NCI-H446 treated with DMSO at 0.1 percent for 48 hours (cell line): ENCODE data around the gene LRCOL1.

Source experiments
- DNase-seq: peaks from one replicate; lab custom pipeline; 2025; lab: John Stamatoyannopoulos, UW

The LRCOL1 gene

DNA sequence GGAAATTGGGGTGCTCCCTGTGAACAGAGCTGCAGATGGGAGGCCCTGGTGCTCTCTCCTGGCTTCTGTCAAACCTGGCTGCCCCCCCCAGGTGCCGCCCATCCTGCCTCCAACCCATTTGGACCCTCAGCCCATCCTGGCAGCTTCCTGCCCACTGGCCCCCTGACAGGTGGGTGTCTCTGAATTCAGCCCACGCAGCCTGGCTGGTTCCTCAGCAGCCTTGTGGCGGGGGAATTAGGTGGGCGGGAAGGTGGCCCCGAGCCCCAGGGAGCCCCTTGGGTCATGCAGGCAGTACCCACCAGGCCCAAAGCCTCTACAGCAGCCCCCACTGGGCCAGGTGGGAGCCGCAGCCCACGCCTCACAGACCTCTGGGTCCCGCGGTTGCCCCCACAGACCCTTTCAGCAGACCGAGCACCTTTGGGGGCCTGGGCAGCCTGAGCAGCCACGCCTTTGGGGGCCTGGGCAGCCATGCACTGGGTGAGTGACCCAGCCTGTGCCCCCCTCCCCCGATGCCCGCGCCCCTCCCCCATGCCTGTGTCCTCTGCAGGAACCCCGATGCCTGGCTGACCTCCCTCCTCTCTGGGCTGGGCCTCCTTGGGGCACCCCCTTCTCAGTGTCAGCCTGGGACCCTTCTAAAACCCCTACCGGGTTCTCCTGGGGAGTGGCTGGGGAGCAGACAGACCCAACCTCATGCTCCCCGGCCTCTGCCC lies 28.9 kb downstream of the LRCOL1 start:
- DNase-seq, result no peak

DNA sequence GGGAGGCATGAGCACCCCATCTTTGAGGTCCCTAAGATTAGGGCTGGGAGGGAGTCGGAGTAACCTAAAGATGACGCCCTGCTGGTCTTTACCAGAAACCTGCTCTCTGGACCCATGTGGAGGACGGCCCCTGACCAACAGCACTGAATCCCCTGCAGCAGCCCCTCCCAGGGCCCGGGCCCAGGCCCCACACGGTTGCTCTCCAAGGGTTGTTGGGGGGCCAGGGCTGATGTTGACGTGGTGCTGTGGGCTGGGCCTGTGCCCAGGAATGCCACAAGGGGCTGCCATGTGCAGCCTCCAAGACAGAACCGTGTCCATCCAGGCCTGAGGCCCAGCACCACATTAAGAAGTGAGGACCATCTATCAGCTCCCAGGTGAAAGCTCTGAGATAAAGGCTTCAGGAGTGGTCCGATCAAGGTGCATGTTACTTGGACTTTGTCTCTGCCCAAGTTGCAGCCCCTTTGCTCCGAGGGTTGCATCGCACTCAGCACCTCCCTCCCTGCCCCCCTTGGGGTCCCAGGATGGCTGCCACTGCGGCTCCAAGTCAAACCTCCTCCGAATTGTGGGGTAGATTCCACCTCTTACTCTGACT lies 29.6 kb downstream of the LRCOL1 start:
- DNase-seq, result no peak

DNA sequence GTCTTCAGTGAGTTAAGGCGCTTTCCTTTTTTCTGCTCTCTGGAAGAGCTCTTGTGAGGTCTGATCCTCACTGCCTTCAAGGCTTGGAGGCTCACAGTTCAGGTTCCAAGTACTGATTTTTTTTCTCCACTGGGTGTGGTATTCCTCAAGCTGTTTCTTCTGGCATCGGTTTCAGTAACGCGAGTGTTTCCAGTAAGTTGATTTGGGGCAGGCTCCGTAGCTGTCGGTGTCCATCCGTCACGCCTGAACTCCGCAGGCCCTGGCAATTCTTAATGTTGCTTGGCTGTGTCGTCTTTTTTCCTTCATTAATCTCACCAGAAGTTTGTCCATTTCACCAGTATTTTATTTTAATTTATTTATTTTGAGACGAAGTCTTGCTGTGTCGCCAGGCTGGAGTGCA lies 30.6 kb downstream of the LRCOL1 start:
- no peak for DNase-seq

DNA sequence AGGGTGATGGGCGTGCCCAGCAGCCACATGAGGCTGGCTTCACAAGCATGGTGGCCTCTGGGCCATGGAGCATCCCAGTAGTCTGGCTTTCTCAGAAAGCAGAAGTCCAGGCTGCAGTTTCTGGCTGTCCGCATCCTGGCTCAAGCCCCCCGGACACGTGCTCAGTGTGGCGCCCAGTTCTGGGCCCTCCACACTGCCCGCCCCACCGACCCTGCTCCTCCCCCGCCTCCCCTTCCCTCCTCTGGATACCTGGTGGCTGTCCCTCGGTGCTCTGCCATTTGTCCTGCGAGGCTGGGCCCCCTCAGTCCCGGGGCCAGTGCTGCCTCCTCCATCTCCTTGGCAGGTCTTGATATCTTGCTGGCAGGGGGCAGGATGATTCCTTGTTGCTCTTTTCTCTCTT lies 31.6 kb downstream of the LRCOL1 start:
- no peak for DNase-seq

DNA sequence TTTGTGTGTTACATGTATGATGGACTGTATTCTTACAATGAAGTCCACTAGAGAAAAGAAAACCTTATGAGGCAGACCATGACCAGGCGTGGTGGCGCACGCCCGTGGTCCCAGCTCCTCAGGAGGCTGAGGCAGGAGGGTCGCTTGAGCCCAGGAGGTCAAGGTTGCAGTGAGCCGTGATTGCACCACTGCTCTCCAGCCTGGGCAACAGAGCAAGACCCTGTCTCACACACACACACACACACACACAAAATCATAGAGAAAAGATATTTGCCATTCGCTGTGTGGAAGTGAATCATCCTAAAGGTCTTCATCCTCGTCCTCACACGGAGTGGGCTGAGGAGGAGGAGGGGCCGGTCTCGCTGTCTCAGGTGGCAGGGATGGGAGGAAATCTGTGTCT lies 32.3 kb downstream of the LRCOL1 start:
- DNase-seq, result no peak

DNA sequence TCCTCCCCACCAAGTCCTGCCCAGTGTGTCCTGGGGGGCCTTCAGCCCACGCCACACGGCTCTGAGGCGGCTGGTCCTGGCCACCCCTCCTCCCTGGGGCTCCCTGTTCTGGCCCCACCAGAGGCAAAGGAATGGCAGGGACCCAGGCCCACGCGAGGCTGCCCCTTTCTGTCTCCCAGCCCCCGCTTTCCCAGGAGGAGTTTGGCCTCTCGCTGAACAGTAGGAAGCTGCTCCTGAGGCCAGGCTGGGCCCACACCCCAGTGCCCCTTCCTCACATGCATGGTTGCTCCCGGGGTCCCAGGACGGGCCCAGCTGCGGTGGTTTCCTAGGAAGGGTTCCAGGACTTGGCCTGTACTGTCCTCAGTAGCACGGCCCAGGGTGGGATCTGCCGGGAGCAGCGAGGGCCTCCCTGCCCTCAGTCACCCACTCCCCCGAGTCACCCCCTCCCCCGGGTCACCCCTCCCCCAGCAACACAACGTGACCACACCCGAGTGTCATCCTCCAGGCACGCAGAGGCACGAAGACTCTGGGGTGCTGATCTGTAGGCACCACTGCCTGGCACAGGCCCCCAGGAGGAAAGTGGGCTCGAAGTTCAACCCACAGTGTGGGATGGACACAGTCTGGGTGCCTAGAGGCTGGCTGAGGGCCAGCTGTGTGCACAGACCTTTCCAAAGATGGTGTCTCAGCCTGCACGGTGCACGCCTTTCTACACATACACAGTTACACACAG lies 33.0 kb downstream of the LRCOL1 start:
- no peak for DNase-seq

DNA sequence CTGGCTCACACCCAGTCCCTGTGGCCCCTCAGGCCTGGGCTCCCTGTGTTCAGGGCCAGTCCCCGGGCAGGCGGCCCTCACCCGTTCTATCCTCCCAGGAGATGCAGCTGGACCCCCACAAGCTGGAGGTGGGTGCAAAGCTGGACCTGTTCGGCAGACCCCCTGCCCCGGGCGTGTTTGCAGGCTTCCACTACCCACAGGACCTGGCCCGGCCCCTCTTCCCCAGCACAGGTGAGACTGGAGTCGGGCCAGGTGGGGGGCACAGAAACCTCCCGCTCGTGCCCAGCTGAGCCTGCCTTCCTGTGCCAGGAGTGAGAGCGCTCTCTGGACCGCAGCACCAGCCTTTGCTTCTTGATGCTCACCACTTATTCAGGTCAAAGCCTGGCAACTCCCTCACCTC lies 33.7 kb downstream of the LRCOL1 start:
- no peak for DNase-seq

DNA sequence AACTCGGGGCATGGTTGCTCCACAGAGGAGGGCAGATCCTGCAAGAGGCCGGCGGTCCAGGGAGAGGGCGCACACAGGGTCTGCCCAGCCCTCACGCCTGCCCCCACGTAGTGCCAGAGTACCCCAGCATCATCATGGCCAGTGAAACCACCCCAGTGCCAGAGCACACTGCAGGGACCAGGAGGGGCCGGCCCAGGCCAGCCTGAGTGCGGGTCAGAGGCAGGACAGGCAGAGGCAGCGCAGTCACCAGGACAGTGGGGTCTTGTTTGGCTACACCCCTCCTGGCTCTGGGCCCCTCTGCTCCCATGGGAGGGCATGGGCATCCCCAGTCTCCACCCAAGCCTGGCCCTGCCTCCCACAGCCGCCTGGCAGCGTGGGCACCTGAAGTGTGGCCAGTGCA lies 34.7 kb downstream of the LRCOL1 start:
- no peak for DNase-seq

DNA sequence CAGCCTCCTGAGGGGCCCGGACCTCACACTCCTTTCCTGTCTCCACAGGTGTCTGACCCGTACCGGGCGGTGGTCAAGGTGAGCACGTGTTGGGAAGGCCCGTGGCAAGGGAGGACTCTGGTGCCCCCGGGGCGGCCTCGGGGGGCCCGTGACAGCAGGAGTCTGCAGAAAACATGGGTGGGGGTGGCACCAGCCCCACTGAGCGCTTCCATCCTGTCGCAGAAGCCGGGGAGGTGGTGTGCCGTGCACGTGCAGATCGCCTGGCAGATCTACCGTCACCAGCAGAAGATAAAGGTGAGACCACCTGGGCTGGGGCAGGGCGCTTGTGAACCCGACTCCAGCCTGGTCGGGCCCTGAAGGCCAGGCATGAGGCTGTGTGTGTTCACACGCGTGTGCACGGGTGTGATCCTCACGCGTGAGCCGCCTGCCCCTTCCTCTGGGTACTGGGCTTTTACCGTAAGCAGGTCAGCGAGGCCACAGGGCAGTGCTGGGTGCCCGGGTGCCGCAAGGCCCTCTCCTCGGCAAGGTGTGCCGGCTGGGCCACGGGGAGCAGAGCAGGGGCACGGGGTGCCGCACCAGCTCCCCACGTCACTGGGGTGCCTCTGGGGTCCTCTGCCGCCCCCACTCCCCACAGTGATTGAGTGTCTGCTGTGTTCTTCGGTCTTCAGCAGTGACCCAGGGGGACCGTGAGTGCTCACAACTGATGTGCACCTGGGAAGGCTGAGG lies 35.9 kb downstream of the LRCOL1 start:
- DNase-seq, result no peak

DNA sequence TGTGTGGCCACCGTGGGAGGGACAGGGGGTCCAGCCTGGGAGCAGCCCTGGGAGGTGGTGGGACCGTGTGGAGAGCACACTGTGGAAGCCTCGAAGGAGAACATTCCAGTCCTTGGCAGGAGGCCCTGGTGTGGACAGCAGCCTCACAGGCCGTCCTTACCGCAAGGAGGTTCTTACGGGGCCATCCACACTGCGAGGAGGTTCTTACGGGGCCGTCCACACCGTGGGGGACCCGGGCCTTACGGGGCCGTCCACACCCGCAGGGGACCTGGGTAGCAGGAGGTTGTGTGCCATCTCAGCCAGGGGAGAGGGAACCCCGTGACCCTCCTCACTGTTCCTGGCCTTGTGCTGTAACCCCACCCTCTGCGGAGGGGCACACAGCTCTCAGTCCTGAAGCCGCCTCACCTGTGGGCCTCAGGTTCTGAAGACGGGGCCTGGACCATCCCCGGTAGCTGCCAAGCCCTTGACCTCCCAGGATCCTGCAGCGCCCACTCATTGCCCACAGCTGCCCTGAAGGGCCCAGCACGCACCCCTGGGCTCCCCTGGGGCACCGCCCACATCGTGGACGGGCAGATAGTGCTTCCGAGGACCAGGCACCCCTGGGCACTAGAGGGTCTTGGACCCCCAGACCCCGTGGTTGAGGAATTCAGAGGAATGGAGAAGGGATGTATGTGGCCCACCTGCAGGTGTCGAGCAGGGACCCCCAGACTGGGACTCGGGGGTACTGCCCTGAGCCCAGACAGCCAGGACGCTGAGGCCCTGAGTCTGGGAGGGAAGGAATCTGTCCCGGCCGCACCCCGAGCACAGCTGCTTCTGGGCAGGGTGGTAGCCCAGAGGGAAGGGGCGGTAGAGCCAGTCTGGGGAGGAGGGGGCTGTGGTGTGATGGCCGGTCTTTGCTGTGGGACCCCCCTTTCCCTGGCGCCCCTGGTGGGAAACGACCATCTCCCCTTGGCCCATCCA lies 37.3 kb downstream of the LRCOL1 start:
- no peak for DNase-seq

DNA sequence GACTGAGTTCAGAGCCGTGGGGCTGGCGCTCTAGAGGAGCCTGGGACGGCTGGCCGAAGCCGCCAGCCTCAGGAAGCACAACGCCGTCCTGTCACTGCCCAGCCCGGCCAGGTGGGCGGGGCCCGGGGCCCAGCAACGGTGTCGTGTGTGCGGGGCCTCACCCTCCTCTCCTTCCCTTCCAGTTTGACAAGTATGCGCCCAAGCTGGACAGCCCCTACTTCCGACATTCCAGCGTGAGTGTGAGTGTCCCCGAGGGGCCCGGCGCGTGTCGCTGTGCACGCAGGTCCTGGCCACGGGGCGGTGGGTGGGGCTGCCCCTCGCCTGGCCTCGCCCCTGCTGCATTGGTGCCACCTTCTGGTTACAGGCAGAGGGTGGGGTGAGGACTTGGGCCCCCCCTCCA lies 38.3 kb downstream of the LRCOL1 start:
- no peak for DNase-seq

DNA sequence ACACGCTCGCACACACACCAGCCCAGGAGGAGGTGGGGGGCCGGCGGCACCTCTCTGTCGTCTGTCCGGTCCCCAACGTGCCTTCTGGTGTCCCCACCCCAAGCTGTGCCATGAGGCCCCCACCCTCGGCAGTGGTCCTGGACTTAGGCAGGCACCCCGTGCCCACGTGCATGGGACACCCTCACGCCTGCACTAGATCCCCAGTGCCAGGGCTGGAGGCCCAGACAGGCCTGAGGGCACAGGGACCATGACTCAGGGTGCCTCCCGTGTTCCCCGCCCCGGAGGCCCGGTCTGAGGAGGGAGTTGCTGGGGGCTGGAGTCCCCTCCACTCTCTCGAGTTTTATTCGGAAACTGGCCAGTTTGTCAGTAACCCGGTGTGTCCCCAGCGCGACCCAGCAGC lies 38.8 kb downstream of the LRCOL1 start:
- no peak for DNase-seq

DNA sequence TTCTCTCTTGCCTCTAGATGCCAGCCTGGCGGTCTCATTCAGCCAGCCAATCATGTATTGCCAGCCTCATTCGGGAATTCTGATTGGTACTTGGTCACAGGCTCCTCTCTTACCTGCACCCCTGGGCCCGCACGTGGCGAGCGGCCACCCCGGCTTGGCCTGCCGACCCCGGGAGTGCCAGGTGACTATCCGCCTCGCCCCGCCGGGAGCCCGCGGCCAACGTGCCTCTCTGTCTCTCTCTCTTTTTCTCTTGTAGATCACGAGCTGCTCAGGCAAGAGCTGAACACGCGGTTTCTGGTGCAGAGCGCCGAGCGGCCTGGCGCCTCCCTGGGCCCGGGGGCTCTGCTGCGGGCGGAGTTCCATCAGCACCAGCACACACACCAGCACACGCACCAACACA lies 39.3 kb downstream of the LRCOL1 start:
- DNase-seq, result no peak

DNA sequence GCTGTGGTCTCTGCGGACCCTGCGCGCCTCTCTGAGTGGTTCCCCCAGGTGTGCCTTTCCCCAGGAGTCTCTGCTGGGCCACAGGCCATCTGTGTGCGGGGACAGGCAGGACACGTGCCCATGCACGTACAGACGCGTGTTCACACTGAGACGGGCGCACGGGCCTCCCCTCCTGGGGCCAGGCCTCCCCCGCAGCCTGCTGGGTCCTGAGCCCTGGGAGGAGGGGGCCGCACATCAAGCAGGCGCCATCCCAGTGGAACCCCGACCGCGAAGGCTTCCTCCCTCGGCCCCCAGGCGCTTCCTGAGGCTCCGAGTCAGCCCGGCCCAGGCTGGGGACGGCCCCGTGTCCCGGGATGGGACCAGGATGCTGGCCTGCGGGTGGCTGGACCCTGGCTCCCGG lies 39.7 kb downstream of the LRCOL1 start:
- no peak for DNase-seq

DNA sequence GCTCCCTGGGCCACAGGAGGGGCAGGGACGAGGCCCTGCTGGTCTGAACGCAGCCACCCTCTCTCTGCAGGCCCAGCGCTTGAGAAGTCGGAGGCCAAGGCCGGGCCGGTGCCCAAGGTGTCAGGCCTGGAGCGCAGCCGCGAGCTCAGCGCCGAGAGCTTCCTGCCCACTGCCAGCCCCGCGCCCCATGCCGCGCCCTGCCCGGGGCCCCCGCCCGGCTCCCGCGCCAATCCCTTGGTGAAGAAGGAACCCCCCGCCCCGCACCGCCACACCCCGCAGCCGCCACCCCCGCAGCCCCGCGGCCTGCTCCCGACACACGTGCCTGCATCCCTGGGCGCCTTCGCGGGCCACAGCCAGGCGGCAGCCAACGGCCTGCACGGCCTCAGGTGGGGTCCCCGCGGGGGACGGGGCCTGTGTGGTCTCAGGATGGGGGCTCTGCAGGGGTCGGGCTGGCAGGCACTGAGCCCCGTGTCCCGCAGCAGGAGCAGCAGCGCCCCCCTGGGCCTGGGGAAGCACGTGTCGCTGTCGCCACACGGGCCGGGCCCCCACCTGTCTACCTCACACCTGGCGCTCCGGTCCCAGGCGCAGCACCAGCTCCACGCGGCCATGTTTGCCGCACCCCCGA lies 40.4 kb downstream of the LRCOL1 start:
- DNase-seq, result no peak

DNA sequence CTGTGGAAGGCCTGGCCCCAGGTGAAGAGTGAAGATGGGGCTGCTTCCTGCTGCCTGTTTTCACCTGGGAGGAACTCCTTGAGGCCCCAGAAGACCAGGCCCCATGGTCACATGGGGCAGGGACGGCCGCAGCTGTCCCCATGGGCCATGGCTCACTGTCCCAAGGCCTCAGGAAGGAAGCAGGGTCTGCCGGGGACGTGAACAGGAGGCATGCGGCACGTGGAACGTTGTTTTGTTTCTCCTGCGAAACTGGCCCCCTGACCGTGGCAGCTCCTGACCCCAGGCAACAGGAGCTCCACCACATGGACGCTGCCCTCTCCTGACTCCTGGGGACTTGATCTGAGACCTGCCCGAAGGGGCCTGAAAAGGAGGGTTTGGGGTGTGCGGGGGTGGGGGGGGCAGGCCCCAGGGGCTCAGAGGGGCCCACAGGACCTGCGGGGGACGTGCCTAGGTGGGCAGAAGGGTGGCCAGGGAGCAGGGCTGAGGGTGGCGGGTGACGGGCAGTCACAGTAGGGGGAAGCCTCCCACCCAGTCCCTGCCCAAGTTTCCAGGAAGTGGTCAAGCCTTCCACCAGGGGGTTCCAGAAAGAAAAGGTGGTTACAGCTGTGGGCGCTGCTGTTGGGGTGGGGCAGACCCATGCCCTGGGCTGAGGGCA lies 41.4 kb downstream of the LRCOL1 start:
- DNase-seq, result no peak

DNA sequence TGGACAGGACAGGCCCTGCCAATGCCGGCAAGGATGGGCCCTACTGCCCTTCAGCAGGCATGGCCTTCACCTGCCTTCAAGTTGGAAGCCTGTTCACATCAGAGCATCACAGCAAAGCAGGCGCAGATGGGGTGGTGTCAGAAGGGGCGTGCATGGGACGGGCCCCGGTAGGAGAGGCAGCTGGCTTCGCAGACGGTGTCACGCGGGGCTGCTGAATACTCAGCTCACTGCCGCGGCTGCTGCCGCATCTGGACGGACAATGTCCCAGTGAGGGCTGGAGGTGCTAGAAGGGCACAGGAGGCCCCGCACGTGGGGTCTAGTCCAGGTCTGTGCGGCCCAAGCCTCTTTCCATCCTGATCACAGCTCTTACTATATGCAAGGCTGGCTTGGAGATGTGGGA lies 42.1 kb downstream of the LRCOL1 start:
- no peak for DNase-seq

DNA sequence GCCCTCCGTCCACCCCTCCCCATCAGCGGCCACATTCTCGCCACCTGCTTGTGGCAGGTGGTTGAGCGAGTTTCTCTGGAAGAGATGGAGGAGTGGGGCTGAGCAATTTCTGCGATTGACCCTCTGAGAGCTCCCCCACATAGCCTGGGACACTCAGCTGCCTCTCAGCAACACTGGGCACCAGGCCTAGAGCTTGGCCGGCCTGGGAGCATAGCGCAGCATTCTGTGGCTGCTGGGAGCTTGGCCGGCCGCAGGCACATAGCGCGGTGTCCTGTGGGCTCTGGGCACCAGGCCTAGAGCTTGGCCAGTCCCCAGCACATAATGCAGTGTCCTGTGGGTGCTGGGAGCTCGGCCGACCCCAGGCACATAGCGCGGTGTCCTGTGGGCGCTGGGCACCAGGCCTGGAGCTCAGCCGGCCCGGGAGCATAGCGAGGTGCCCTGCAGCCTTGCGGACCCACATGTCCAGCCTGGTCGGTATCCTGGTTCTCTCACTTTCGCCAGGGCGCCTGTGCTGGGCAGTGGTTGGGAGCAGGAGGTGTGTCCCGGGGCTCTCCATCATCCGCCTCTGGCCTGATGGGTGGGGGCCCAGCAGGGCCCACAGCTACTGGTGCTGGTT lies 43.8 kb downstream of the LRCOL1 start:
- DNase-seq, result no peak

DNA sequence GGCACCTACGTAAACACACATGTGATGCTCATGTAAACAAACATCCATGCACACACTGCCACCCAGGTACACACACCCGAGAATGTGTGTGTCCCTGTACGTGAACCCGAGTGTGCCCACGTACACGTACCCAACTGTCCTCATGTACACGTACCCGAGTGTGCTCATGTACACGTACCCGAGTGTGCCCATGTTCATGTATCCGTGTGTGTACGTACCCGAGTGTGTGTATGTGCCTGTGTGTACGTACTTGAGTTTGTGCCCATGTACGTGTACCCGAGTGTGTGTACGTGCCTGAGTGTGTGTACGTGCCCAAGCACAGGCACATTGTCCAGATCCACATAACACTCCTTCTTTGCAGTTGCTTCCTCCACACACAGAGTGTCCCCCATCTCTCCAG lies 45.0 kb downstream of the LRCOL1 start:
- DNase-seq, result no peak

DNA sequence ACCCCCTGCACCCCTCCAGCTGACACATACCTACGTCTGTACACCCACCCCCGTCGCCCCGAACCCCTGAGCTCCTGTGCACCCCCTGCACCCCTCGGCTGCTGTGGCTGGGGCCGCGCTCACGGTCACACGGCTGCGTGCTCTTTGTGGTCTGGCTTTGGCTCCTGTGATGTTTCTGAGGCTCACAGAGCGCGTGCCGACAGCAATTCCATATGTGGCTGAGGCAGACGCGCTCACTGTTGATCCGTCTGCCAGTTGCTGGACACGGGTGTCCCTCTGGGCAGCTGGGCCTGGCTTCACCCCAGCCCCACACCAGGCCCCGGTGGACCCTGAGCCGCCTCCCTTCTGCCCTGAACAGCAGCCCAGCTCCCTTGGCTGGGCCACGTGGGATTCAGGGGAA lies 46.5 kb downstream of the LRCOL1 start:
- no peak for DNase-seq
